ENCODE results near the gene MEA1. TPM values are rescaled to one million over a fixed set of nuclear protein-coding genes. Genes with fewer than 3 reads are reported as not detected.

The MEA1 gene
- total and polyA plus RNA-seq, 2 experiments from 2014 or later, result 70.5 to 205 TPM

DNA sequence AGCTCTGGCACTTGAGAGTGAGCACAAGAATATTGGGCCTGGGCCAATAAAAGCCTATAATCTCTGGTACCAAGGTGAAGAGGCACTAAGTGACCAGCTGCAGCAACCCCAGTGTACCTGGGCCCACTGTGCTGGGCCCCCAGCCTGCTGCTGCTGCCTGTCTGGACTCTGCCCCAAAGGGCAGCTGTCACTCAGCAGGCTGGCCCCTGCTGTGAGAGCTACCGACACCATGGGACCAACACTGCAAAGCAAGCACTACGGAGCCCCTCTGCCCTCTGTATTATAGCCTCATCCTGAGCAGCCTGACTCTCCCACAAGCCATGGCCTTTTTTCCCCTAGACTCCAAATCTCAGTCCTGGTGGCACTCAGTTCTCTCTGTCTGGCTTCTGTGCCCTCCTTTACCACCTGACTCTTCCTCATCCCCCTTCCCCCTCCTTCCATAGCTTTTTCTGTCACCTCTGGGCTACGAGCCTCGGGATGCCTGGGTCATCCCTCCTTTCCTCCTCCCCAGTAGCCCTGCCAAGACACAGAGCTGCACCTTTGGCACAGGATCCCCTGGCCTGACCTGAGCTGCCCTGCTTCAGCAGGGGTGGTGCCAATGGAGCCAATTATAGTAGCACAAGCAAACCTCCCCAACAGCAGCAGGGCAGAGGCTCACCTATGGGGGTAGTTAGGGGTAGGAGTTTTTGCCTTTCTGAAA is 21.9 kb upstream of the MEA1 start (continued):
- no peak for TF ChIP-seq EZH2 (IDR thresholded peaks at IDR 0.05; ENCODE audit: low read depth, unreplicated experiment)
- TF ChIP-seq STAT1 (IDR thresholded peaks at IDR 0.05; ENCODE audit: unreplicated experiment), result no peak
- TF ChIP-seq ZNF331 (CRISPR knock-in tag; IDR thresholded peaks at IDR 0.05; ENCODE audit: low read depth), result no peak
- no peak for TF ChIP-seq NANOG (IDR thresholded peaks at IDR 0.05; ENCODE audit: borderline replicate concordance)
- TF ChIP-seq POLR2AphosphoS5 (IDR thresholded peaks at IDR 0.05; ENCODE audit: low read depth), result no peak
- no peak for TF ChIP-seq ZNF114 (CRISPR knock-in tag; IDR thresholded peaks at IDR 0.05)
- TF ChIP-seq, protein P1, sequence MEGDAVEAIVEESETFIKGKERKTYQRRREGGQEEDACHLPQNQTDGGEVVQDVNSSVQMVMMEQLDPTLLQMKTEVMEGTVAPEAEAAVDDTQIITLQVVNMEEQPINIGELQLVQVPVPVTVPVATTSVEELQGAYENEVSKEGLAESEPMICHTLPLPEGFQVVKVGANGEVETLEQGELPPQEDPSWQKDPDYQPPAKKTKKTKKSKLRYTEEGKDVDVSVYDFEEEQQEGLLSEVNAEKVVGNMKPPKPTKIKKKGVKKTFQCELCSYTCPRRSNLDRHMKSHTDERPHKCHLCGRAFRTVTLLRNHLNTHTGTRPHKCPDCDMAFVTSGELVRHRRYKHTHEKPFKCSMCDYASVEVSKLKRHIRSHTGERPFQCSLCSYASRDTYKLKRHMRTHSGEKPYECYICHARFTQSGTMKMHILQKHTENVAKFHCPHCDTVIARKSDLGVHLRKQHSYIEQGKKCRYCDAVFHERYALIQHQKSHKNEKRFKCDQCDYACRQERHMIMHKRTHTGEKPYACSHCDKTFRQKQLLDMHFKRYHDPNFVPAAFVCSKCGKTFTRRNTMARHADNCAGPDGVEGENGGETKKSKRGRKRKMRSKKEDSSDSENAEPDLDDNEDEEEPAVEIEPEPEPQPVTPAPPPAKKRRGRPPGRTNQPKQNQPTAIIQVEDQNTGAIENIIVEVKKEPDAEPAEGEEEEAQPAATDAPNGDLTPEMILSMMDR (conservative IDR thresholded peaks at IDR 0.05; ENCODE audit: low read depth in 2 of 2), result no peak
- no peak for TF ChIP-seq EZH2phosphoT487 (IDR thresholded peaks at IDR 0.05; ENCODE audit: unreplicated experiment)
- TF ChIP-seq CREB1 (CRISPR knock-in tag; IDR thresholded peaks at IDR 0.05; ENCODE audit: low read depth), result no peak

DNA sequence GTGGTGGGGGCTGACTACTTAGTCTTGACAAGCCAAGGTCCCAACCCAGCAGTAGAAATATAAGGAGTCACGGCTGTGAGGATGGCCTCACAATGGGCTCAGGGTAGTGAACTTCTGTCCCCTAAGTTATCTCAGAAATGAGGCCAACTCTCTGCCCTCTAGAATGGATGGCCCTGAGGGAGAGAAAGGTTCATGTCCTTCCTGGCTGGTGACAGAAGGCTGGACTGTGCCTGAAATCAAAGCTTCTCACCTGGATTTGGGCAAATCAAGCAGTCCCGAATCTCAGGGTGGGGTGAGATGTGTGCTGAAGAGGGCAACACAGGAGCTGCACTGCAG is 20.4 kb upstream of the MEA1 start:
- Mint-ChIP-seq H3K27me3 (ENCODE audit: insufficient read depth, low read depth, poor library complexity) (peaks cover 3% of the 10 kb centered on the region), H3K4me1 (no peaks in the 10 kb centered on the region), H3K9me3 (no peaks in the 10 kb centered on the region), H3K4me3 (no peak overlapping the region), H3K27ac (no peak overlapping the region), H3K36me3 (ENCODE audit: low read depth) (peaks cover 70% of the 10 kb centered on the region)
- no peak; the same call in 2 of the 3 replicates for ATAC-seq
- H3K27me3 ChIP-seq (ENCODE audit: insufficient read depth), result no peaks in the 10 kb centered on the region
- peaks cover 13% of the 10 kb centered on the region for H3K36me3 ChIP-seq (ENCODE audit: insufficient read depth)
- H3F3A ChIP-seq (replicated peaks; ENCODE audit: low read depth), result peaks cover 17% of the 10 kb centered on the region; the same call in 1 of the 2 replicates
- TF ChIP-seq, protein P2, sequence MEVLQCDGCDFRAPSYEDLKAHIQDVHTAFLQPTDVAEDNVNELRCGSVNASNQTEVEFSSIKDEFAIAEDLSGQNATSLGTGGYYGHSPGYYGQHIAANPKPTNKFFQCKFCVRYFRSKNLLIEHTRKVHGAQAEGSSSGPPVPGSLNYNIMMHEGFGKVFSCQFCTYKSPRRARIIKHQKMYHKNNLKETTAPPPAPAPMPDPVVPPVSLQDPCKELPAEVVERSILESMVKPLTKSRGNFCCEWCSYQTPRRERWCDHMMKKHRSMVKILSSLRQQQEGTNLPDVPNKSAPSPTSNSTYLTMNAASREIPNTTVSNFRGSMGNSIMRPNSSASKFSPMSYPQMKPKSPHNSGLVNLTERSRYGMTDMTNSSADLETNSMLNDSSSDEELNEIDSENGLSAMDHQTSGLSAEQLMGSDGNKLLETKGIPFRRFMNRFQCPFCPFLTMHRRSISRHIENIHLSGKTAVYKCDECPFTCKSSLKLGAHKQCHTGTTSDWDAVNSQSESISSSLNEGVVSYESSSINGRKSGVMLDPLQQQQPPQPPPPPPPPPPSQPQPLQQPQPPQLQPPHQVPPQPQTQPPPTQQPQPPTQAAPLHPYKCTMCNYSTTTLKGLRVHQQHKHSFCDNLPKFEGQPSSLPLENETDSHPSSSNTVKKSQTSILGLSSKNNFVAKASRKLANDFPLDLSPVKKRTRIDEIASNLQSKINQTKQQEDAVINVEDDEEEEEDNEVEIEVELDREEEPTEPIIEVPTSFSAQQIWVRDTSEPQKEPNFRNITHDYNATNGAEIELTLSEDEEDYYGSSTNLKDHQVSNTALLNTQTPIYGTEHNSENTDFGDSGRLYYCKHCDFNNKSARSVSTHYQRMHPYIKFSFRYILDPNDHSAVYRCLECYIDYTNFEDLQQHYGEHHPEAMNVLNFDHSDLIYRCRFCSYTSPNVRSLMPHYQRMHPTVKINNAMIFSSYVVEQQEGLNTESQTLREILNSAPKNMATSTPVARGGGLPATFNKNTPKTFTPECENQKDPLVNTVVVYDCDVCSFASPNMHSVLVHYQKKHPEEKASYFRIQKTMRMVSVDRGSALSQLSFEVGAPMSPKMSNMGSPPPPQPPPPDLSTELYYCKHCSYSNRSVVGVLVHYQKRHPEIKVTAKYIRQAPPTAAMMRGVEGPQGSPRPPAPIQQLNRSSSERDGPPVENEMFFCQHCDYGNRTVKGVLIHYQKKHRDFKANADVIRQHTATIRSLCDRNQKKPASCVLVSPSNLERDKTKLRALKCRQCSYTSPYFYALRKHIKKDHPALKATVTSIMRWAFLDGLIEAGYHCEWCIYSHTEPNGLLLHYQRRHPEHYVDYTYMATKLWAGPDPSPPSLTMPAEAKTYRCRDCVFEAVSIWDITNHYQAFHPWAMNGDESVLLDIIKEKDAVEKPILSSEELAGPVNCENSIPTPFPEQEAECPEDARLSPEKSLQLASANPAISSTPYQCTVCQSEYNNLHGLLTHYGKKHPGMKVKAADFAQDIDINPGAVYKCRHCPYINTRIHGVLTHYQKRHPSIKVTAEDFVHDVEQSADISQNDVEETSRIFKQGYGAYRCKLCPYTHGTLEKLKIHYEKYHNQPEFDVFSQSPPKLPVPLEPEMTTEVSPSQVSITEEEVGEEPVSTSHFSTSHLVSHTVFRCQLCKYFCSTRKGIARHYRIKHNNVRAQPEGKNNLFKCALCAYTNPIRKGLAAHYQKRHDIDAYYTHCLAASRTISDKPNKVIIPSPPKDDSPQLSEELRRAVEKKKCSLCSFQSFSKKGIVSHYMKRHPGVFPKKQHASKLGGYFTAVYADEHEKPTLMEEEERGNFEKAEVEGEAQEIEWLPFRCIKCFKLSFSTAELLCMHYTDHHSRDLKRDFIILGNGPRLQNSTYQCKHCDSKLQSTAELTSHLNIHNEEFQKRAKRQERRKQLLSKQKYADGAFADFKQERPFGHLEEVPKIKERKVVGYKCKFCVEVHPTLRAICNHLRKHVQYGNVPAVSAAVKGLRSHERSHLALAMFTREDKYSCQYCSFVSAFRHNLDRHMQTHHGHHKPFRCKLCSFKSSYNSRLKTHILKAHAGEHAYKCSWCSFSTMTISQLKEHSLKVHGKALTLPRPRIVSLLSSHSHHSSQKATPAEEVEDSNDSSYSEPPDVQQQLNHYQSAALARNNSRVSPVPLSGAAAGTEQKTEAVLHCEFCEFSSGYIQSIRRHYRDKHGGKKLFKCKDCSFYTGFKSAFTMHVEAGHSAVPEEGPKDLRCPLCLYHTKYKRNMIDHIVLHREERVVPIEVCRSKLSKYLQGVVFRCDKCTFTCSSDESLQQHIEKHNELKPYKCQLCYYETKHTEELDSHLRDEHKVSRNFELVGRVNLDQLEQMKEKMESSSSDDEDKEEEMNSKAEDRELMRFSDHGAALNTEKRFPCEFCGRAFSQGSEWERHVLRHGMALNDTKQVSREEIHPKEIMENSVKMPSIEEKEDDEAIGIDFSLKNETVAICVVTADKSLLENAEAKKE (CRISPR knock-in tag; IDR thresholded peaks at IDR 0.05), result no peak
- TF ChIP-seq, protein P1 (conservative IDR thresholded peaks at IDR 0.05; ENCODE audit: low read depth in 2 of 2), result peak in 1 of 2 experiments; percentile 31; a peak in 1 of 4 replicates
- no peak overlapping the region for H3K4me2 ChIP-seq
- H3K4me1 ChIP-seq (ENCODE audit: insufficient read depth), result no peaks in the 10 kb centered on the region
- H2AFZ ChIP-seq, result no peak overlapping the region
- no peaks in the 10 kb centered on the region for H3K79me2 ChIP-seq (replicated peaks; ENCODE audit: insufficient read depth)
- no peak overlapping the region for H3K27ac ChIP-seq (ENCODE audit: low read depth)
- H4K20me1 ChIP-seq (replicated peaks; ENCODE audit: insufficient read depth), result peaks cover 12% of the 10 kb centered on the region
- H3K4me3 ChIP-seq, result no peak overlapping the region
- DNase-seq (ENCODE audit: low spot score), result peak; percentile 28
- H3K9me2 ChIP-seq (ENCODE audit: insufficient read depth), result no peaks in the 10 kb centered on the region
